H9 (cell line): ENCODE measurements around the gene GRB7. TPM values are rescaled to one million over a fixed set of nuclear protein-coding genes. Genes with fewer than 3 reads are reported as not detected.

Experiments used
- DNase-seq: peaks from one replicate; pipeline ENCODE4 v3.0.0-alpha.2; 2017
- H2AFZ ChIP-seq: one replicate; pipeline ENCODE4 v1.6.1; 2013; ENCODE audit warnings: mild to moderate bottlenecking, low read length, control low read depth, moderate library complexity
- H2AK5ac ChIP-seq: 2 replicates; pipeline ENCODE4 v1.6.1; 2013; ENCODE audit warnings: low read length, control low read depth, mixed read lengths; ENCODE audit not compliant: insufficient read length
- H2BK120ac ChIP-seq: one replicate; pipeline ENCODE4 v1.6.1; 2013; ENCODE audit warnings: low read depth, mild to moderate bottlenecking, low read length, control low read depth, inconsistent platforms; ENCODE audit not compliant: poor library complexity, severe bottlenecking
- H2BK12ac ChIP-seq: 2 replicates; pipeline ENCODE4 v1.6.1; 2013; ENCODE audit warnings: low read length, control low read depth, mixed read lengths, low read depth; ENCODE audit not compliant: insufficient read length
- H2BK15ac ChIP-seq: 2 replicates; pipeline ENCODE4 v1.6.1; 2013; ENCODE audit warnings: low read depth, low read length, control low read depth
- H2BK20ac ChIP-seq: one replicate; pipeline ENCODE4 v1.6.1; 2013; ENCODE audit warnings: low read depth, mild to moderate bottlenecking, low read length, control low read depth, inconsistent platforms; ENCODE audit not compliant: poor library complexity, severe bottlenecking
- H2BK5ac ChIP-seq: 2 replicates; pipeline ENCODE4 v1.6.1; 2013; ENCODE audit warnings: low read length, control low read depth, mixed read lengths; ENCODE audit not compliant: insufficient read length
- H3K14ac ChIP-seq: 2 replicates; pipeline ENCODE4 v1.6.1; 2013; ENCODE audit warnings: low read length, control low read depth; ENCODE audit not compliant: insufficient read depth
- H3K18ac ChIP-seq: 2 replicates; pipeline ENCODE4 v1.6.1; 2013; ENCODE audit warnings: low read depth, mild to moderate bottlenecking, mixed read lengths, low read length, control low read depth; ENCODE audit not compliant: insufficient read length
- H3K23ac ChIP-seq: 2 replicates; pipeline ENCODE4 v1.6.1; 2013; ENCODE audit warnings: low read length, control low read depth, mixed read lengths, low read depth; ENCODE audit not compliant: insufficient read length
- H3K23me2 ChIP-seq: 2 replicates; pipeline ENCODE4 v1.6.1; 2013; ENCODE audit warnings: low read depth, mild to moderate bottlenecking, mixed read lengths, low read length, control low read depth; ENCODE audit not compliant: insufficient read length, poor library complexity, severe bottlenecking
- H3K27ac ChIP-seq: 2 replicates; pipeline ENCODE4 v1.5.1; 2013; ENCODE audit warnings: low read length, control low read depth, mixed read lengths, low read depth; ENCODE audit not compliant: insufficient read length
- H3K27me3 ChIP-seq: 2 replicates; pipeline ENCODE4 v1.6.1; 2013; ENCODE audit warnings: low read length, control low read depth, inconsistent platforms; ENCODE audit not compliant: insufficient read depth
- H3K4ac ChIP-seq: 2 replicates; pipeline ENCODE4 v1.6.1; 2013; ENCODE audit warnings: low read depth, mild to moderate bottlenecking, control low read depth, inconsistent platforms, low read length, moderate library complexity
- H3K4me1 ChIP-seq: 2 replicates; pipeline ENCODE4 v1.6.1; 2013; ENCODE audit warnings: low read length, control low read depth, inconsistent platforms; ENCODE audit not compliant: insufficient read depth
- H3K4me2 ChIP-seq: 2 replicates; pipeline ENCODE4 v1.6.1; 2013; ENCODE audit warnings: low read length, control low read depth, mixed read lengths; ENCODE audit not compliant: insufficient read length, insufficient read depth
- H3K56ac ChIP-seq: 2 replicates; pipeline ENCODE4 v1.6.1; 2013; ENCODE audit warnings: low read depth, mild to moderate bottlenecking, mixed read lengths, low read length, control low read depth; ENCODE audit not compliant: insufficient read length
- H3K79me1 ChIP-seq: 2 replicates; pipeline ENCODE4 v1.6.1; 2013; ENCODE audit warnings: low read depth, mild to moderate bottlenecking, moderate library complexity, low read length, control low read depth, inconsistent platforms; ENCODE audit not compliant: insufficient read depth, poor library complexity, severe bottlenecking
- H3K79me2 ChIP-seq: 2 replicates; pipeline ENCODE4 v1.6.1; 2013; ENCODE audit warnings: low read length, control low read depth, inconsistent platforms; ENCODE audit not compliant: insufficient read depth
- H3K9ac ChIP-seq: 2 replicates; pipeline ENCODE4 v1.6.1; 2013; ENCODE audit warnings: low read length, control low read depth, mixed read lengths; ENCODE audit not compliant: insufficient read length; ENCODE audit errors: extremely low read depth
- H3K9me3 ChIP-seq: one replicate; pipeline ENCODE4 v1.6.1; 2013; ENCODE audit warnings: low read depth, low read length, inconsistent platforms; ENCODE audit not compliant: control insufficient read depth
- H3T11ph ChIP-seq: one replicate; pipeline ENCODE4 v1.6.1; 2013; ENCODE audit warnings: mild to moderate bottlenecking, low read length, control low read depth, inconsistent platforms
- H4K20me1 ChIP-seq: one replicate; pipeline ENCODE4 v1.6.1; 2013; ENCODE audit not compliant: control insufficient read depth, insufficient read length, insufficient read depth
- H4K5ac ChIP-seq: 2 replicates; pipeline ENCODE4 v1.6.1; 2013; ENCODE audit warnings: low read depth, mild to moderate bottlenecking, mixed read lengths, low read length, control low read depth; ENCODE audit not compliant: insufficient read length
- H4K8ac ChIP-seq: replicated peaks from 2 replicates; pipeline ENCODE4 v1.6.1; 2013; ENCODE audit warnings: low read length, control low read depth, mixed read lengths, low read depth; ENCODE audit not compliant: insufficient read length
- H4K91ac ChIP-seq: 2 replicates; pipeline ENCODE4 v1.6.1; 2013; ENCODE audit warnings: low read depth, mild to moderate bottlenecking, moderate library complexity, mixed read lengths, low read length, control low read depth; ENCODE audit not compliant: insufficient read length
- H3K27ac Mint-ChIP-seq, 3 experiments: 2 replicates in 2 of 3; 3 replicates in 1 of 3; pipeline ENCODE4 v1.8.0; 2020 to 2021; ENCODE audit warnings: mixed read lengths in 3 of 3, mild to moderate bottlenecking in 1 of 3, moderate library complexity in 1 of 3
- H3K27me3 Mint-ChIP-seq: 2 replicates; pipeline ENCODE4 v1.8.0; 2021; ENCODE audit warnings: low read depth, mild to moderate bottlenecking, moderate library complexity, mixed read lengths
- H3K36me3 Mint-ChIP-seq, 3 experiments: 2 replicates in 2 of 3; 3 replicates in 1 of 3; pipeline ENCODE4 v1.8.0; 2020 to 2021; ENCODE audit warnings: low read depth in 3 of 3, mixed read lengths in 3 of 3; ENCODE audit not compliant: insufficient read depth in 1 of 3
- H3K4me1 Mint-ChIP-seq, 2 experiments: 2 replicates each; pipeline ENCODE4 v1.8.0; 2020; ENCODE audit warnings: mixed read lengths in 2 of 2
- H3K4me3 Mint-ChIP-seq, 2 experiments: 2 replicates in 1 of 2; 3 replicates in 1 of 2; pipeline ENCODE4 v1.8.0; 2020 to 2021; ENCODE audit warnings: mild to moderate bottlenecking in 2 of 2, mixed read lengths in 2 of 2, moderate library complexity in 1 of 2
- H3K9me3 Mint-ChIP-seq, 2 experiments: 2 replicates in 1 of 2; 3 replicates in 1 of 2; pipeline ENCODE4 v1.8.0; 2020; ENCODE audit warnings: mild to moderate bottlenecking in 2 of 2, mixed read lengths in 2 of 2, moderate library complexity in 1 of 2
- CTCF ChIP-seq: fragments of 200-600 bp; sonication (generic); conservative IDR thresholded peaks from 3 replicates; pipeline ENCODE4 v1.8.0; 2021; ENCODE audit warnings: antibody characterized with exemption, mild to moderate bottlenecking
- WGBS: extraction: QIAGEN DNeasy Blood & Tissue Kit; methylation state at CpG from one replicate; pipeline ENCODE4 v1.1.7; 2013; ENCODE audit warnings: missing lambda C conversion rate, low lambda C conversion rate, mixed read lengths; ENCODE audit not compliant: insufficient read length; ENCODE audit errors: extremely low coverage; 5-methylcytosine and 5-hydroxymethylcytosine counted together
- total RNA-seq: library from RNA; stranded (reverse); gene quantifications from 2 replicates; pipeline ENCODE4 v1.2.1, GENCODE V29; 2021

GRB7 gene
- total RNA-seq, 1 experiment from 2014 or later, result 55.0 TPM

- no peaks in the 10 kb centered on the region for H3K9me3 ChIP-seq
- H3K79me2 ChIP-seq, result no peaks in the 10 kb centered on the region
- H3K23me2 ChIP-seq, result no peaks in the 10 kb centered on the region
- no peak overlapping the region for H2AK5ac ChIP-seq
- no peak for DNase-seq
- H3K79me1 ChIP-seq, result no peaks in the 10 kb centered on the region
- H4K8ac ChIP-seq, result no peak overlapping the region
- WGBS, result no CpG with 5 or more reads among the region's 6 CpGs
- no peaks in the 10 kb centered on the region for H3K4me1 Mint-ChIP-seq
- no peaks in the 10 kb centered on the region for H3K9me3 Mint-ChIP-seq
- no peaks in the 10 kb centered on the region for H3K27me3 ChIP-seq
- H4K91ac ChIP-seq, result no peak overlapping the region
- H3K4me3 Mint-ChIP-seq, result no peak overlapping the region
- no peak overlapping the region for H3K4me2 ChIP-seq
- H2BK12ac ChIP-seq, result no peak overlapping the region
- H2BK20ac ChIP-seq, result no peak overlapping the region
- H4K20me1 ChIP-seq, result no peaks in the 10 kb centered on the region
- H3K27ac Mint-ChIP-seq, result no peak overlapping the region; a peak in 1 of 7 replicates
- no peak overlapping the region for H3K9ac ChIP-seq
- H3K27me3 Mint-ChIP-seq, result no peaks in the 10 kb centered on the region
- no peak overlapping the region for H3K4ac ChIP-seq
- H4K5ac ChIP-seq, result no peak overlapping the region
- no peak overlapping the region for H3K23ac ChIP-seq
- no peak overlapping the region for H2BK120ac ChIP-seq
- H3T11ph ChIP-seq, result no peak overlapping the region
- no peak for TF ChIP-seq CTCF
- H2BK15ac ChIP-seq, result no peak overlapping the region
- H3K56ac ChIP-seq, result no peak overlapping the region
- no peak overlapping the region for H3K14ac ChIP-seq
- H2BK5ac ChIP-seq, result no peak overlapping the region
- no peak overlapping the region for H3K18ac ChIP-seq
- no peak overlapping the region for H3K27ac ChIP-seq
- H3K4me1 ChIP-seq, result no peaks in the 10 kb centered on the region
- no peak overlapping the region for H2AFZ ChIP-seq
- peaks cover 63 to 90% (median 75%) of the 10 kb centered on the region in 3 experiments; a peak in 6 of 7 replicates for H3K36me3 Mint-ChIP-seq
These were observed 20.1 kb upstream of the GRB7 start for GRCh38 chr17:39717660-39718059.
